HG03575 (cell line): ENCODE results near the gene PODXL.

Experiments
- ATAC-seq: cut with Tn5 transposase; IDR thresholded peaks from one replicate; pipeline ENCODE4 v1.9.1; 2021; ENCODE audit not compliant: unreplicated experiment, insufficient number of reproducible peaks, low FRiP score; ENCODE audit errors: extremely low read depth

The PODXL gene

GRCh38 chr7:131543298-131543697 is 13.1 kb downstream of the PODXL start:
- ATAC-seq, result no peak

GRCh38 chr7:131540491-131541162 is 15.8 kb downstream of the PODXL start:
- ATAC-seq, result no peak

GRCh38 chr7:131538813-131539179 is 17.6 kb downstream of the PODXL start:
- no peak for ATAC-seq

- no peak for ATAC-seq
These were observed 18.2 kb downstream of the PODXL start for GRCh38 chr7:131538071-131538812.

- no peak for ATAC-seq
These were observed 18.9 kb downstream of the PODXL start for GRCh38 chr7:131537571-131537978.

GRCh38 chr7:131536361-131536849 is 20.0 kb downstream of the PODXL start:
- ATAC-seq, result no peak

GRCh38 chr7:131533566-131534561 is 22.6 kb downstream of the PODXL start:
- ATAC-seq, result no peak

- ATAC-seq, result no peak
These were observed 23.3 kb downstream of the PODXL start for GRCh38 chr7:131533151-131533559.

GRCh38 chr7:131532570-131533091 is 23.8 kb downstream of the PODXL start:
- no peak for ATAC-seq

- ATAC-seq, result no peak
These were observed 26.3 kb downstream of the PODXL start for GRCh38 chr7:131530137-131530536.

GRCh38 chr7:131529617-131530016 is 26.8 kb downstream of the PODXL start:
- no peak for ATAC-seq

GRCh38 chr7:131529179-131529578 is 27.2 kb downstream of the PODXL start:
- ATAC-seq, result no peak

GRCh38 chr7:131527456-131527855 is 29.0 kb downstream of the PODXL start:
- ATAC-seq, result no peak

GRCh38 chr7:131525820-131526219 is 30.6 kb downstream of the PODXL start:
- ATAC-seq, result no peak

GRCh38 chr7:131524703-131525102 is 31.7 kb downstream of the PODXL start:
- no peak for ATAC-seq

GRCh38 chr7:131524115-131524514 is 32.3 kb downstream of the PODXL start:
- ATAC-seq, result no peak

- ATAC-seq, result no peak
These were observed 34.0 kb downstream of the PODXL start for GRCh38 chr7:131522325-131522930.

- no peak for ATAC-seq
These were observed 34.7 kb downstream of the PODXL start for GRCh38 chr7:131521651-131522163.

- no peak for ATAC-seq
These were observed 37.8 kb downstream of the PODXL start for GRCh38 chr7:131518626-131519025.
